Calu3 (cell line): ENCODE measurements around the gene MRS2. TPM values are rescaled to one million over a fixed set of nuclear protein-coding genes. Genes with fewer than 3 reads are reported as not detected.
"Not testable (repeated sequence)": the region's sequence is repeated elsewhere in the genome, so short reads cannot be mapped to it uniquely, and the experiment has no call there.

Experiments
- BruUV-seq: library from RNA; stranded (reverse); fragments of 400-500 nt; replicated peaks from 2 replicates; lab custom pipeline; 2021; lab: Mats Ljungman, UMichigan
- CTCF ChIA-PET: fragments of 300-600 bp; sonication (Branson Sonifier 250); formaldehyde crosslinking; loops from one replicate; lab custom pipeline; 2022; ENCODE audit warnings: antibody characterized with exemption; lab: Charles Lee
- DNase-seq: peaks from one replicate; pipeline ENCODE4 v3.0.0; 2022
- H3K27ac Mint-ChIP-seq: one replicate; pipeline ENCODE4 v1.8.0; 2022; ENCODE audit warnings: mixed read lengths; ENCODE audit not compliant: unreplicated experiment
- H3K27me3 Mint-ChIP-seq: one replicate; pipeline ENCODE4 v1.8.0; 2022; ENCODE audit warnings: mixed read lengths; ENCODE audit not compliant: unreplicated experiment
- H3K36me3 Mint-ChIP-seq: one replicate; pipeline ENCODE4 v1.8.0; 2022; ENCODE audit warnings: mild to moderate bottlenecking, moderate library complexity, mixed read lengths; ENCODE audit not compliant: insufficient read depth, unreplicated experiment
- H3K4me1 Mint-ChIP-seq: one replicate; pipeline ENCODE4 v1.8.0; 2022; ENCODE audit warnings: mild to moderate bottlenecking, low read depth, mixed read lengths; ENCODE audit not compliant: unreplicated experiment
- H3K4me3 Mint-ChIP-seq: one replicate; pipeline ENCODE4 v1.8.0; 2022; ENCODE audit warnings: mild to moderate bottlenecking, low read depth, moderate library complexity, mixed read lengths; ENCODE audit not compliant: unreplicated experiment
- H3K9me3 Mint-ChIP-seq: one replicate; pipeline ENCODE4 v1.8.0; 2022; ENCODE audit warnings: low read depth, mixed read lengths; ENCODE audit not compliant: unreplicated experiment
- intact Hi-C: fragments of 100-400 bp; cut with micrococcal nuclease; formaldehyde crosslinking; loops from one replicate; pipeline ENCODE4 v1.10.0; 2022; ENCODE audit not compliant: unreplicated experiment
- total RNA-seq: library from RNA; stranded (reverse); gene quantifications from 2 replicates; pipeline ENCODE4 v1.2.3, GENCODE V29; 2022
- TF ChIP-seq, protein P1 (sequence below): fragments of 200-600 bp; IDR thresholded peaks from one replicate; pipeline ENCODE4 v1.8.0; 2022; ENCODE audit warnings: antibody characterized with exemption; ENCODE audit not compliant: unreplicated experiment

The MRS2 gene
- total RNA-seq, 1 experiment from 2014 or later = 56.7 TPM

DNA sequence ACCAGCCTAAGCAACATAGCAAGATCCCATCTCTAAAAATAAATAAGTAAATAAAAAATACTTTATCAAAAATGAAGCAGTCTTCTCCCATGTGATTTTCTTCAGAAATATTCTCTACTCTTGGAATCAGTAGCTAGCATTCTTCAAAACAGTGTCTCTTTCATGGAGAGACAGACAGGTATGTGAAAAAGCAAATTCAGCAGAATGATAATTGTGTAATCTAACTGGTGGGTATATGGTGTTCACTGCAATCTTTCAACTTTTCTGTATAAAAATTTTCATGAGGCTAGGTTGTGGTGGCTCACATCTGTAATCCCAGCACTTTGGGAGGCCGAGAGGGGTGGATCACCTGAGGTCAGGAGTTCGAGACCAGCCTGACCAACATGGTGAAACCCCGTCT, 7.9 kb downstream of the MRS2 start:
- Mint-ChIP-seq H3K4me3 (no peak overlapping the region), H3K9me3 (no peaks in the 10 kb centered on the region), H3K36me3 (peaks cover 48% of the 10 kb centered on the region), H3K27ac (no peak overlapping the region), H3K4me1 (no peaks in the 10 kb centered on the region), H3K27me3 (no peaks in the 10 kb centered on the region)
- no peak for DNase-seq
- TF ChIP-seq, protein P1, sequence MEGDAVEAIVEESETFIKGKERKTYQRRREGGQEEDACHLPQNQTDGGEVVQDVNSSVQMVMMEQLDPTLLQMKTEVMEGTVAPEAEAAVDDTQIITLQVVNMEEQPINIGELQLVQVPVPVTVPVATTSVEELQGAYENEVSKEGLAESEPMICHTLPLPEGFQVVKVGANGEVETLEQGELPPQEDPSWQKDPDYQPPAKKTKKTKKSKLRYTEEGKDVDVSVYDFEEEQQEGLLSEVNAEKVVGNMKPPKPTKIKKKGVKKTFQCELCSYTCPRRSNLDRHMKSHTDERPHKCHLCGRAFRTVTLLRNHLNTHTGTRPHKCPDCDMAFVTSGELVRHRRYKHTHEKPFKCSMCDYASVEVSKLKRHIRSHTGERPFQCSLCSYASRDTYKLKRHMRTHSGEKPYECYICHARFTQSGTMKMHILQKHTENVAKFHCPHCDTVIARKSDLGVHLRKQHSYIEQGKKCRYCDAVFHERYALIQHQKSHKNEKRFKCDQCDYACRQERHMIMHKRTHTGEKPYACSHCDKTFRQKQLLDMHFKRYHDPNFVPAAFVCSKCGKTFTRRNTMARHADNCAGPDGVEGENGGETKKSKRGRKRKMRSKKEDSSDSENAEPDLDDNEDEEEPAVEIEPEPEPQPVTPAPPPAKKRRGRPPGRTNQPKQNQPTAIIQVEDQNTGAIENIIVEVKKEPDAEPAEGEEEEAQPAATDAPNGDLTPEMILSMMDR = no peak
- intact Hi-C loops = no loop called here
- CTCF ChIA-PET = interaction anchor here (0.7 kb wide), 1 partner anchor 596 kb away, joined by 3 read pairs; no protein-coding TSS in a partner anchor
- BruUV-seq = no TSS peak

DNA sequence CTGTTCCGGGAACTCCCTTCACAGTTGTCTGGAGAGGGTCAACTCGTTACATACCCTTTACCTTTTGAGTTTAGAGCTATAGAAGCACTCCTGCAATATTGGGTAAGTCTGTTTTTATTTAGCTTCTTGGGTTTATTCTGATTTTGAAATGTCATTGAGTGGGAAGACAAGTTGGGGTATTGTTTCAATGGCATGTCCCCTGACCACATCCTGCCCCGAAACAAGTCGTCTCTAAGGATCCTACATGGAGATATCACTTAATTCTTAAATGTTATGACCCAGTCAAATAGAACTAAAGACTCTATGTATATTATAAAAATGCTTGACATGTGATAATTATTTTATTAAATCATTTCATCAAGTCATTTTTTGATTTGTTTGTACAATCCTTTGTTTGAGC, 9.6 kb downstream of the MRS2 start:
- no peak for DNase-seq
- intact Hi-C loops = no loop called here

DNA sequence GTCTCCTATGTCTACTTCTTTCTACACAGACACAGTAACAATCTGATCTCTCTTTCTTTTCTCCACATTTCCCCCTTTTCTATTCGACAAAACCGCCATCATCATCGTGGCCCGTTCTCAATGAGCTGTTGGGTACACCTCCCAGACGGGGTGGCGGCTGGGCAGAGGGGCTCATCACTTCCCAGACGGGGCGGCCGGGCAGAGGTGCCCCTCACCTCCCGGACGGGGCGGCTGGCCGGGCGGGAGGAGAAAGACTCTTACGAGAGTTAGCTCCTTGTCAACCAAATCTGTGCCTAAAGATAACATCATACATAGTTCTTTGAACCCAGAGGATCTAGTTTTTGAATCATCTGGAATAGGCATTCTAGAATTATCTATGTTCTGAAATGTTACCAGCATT, 11.8 kb downstream of the MRS2 start:
- H3K27me3 Mint-ChIP-seq, BruUV-seq, intact Hi-C loops, CTCF ChIA-PET, H3K4me3 Mint-ChIP-seq, H3K9me3 Mint-ChIP-seq, H3K27ac Mint-ChIP-seq, H3K4me1 Mint-ChIP-seq, DNase-seq: not testable (repeated sequence)
- H3K36me3 Mint-ChIP-seq = peaks cover 37% of the 10 kb centered on the region

More for the DNA sequence above, 9.6 kb downstream of the MRS2 start:
- TF ChIP-seq, protein P1 = no peak
- no peak overlapping the region for H3K27ac Mint-ChIP-seq
- peaks cover 42% of the 10 kb centered on the region for H3K36me3 Mint-ChIP-seq
- BruUV-seq = no TSS peak
- no peaks in the 10 kb centered on the region for H3K4me1 Mint-ChIP-seq
- H3K27me3 Mint-ChIP-seq = no peaks in the 10 kb centered on the region
- H3K9me3 Mint-ChIP-seq = no peaks in the 10 kb centered on the region
- CTCF ChIA-PET = no interaction called here
- H3K4me3 Mint-ChIP-seq = no peak overlapping the region

DNA sequence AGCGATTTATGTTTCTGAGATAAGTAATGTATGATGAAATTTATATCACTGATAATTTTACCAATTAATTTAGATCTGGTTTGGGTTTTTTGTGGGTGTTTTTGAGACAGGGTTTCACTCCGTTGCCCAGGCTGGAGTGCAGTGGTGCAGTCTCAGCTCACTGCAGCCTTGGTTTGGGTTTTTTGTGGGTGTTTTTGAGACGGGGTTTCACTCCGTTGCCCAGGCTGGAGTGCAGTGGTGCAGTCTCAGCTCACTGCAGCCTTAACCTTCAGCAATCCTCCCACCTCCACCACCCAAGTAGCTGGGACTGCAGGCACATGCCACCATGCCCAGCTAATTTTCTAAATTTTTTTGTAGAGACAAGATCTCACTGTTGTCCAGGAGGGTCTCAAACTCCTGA, 13.0 kb downstream of the MRS2 start:
- H3K27me3 Mint-ChIP-seq = no peaks in the 10 kb centered on the region
- CTCF ChIA-PET = no interaction called here
- H3K4me3 Mint-ChIP-seq = no peak overlapping the region
- intact Hi-C loops = no loop called here
- H3K9me3 Mint-ChIP-seq = no peaks in the 10 kb centered on the region
- DNase-seq = no peak
- TF ChIP-seq, protein P1 = no peak
- H3K36me3 Mint-ChIP-seq = peaks cover 31% of the 10 kb centered on the region
- H3K4me1 Mint-ChIP-seq = no peaks in the 10 kb centered on the region
- no peak overlapping the region for H3K27ac Mint-ChIP-seq
- no TSS peak for BruUV-seq

DNA sequence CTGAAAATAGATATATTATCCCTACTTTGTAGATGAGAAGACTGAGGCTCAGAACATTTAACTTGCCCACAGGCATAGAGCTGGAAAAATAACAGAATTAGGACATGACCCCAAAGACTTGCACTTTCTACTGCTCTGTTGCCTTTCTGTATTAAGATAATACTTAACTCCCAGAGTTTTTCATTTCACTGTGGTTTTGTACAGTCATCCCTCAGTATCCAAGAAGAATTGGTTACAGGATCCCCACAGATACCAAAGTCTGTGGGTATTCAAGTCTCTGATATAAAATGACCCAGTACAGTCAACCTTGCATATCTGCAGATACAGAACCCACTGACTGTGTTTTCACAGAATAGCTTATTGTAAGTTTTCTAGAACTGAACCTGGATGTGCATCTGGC, 16.8 kb downstream of the MRS2 start:
- no peak for DNase-seq
- CTCF ChIA-PET = no interaction called here
- Mint-ChIP-seq H3K27me3 (no peaks in the 10 kb centered on the region), H3K4me3 (no peak overlapping the region), H3K9me3 (no peaks in the 10 kb centered on the region), H3K27ac (no peak overlapping the region), H3K36me3 (peaks cover 35% of the 10 kb centered on the region), H3K4me1 (no peaks in the 10 kb centered on the region)
- intact Hi-C loops = no loop called here
- no TSS peak for BruUV-seq
- TF ChIP-seq, protein P1 = no peak
